Activated naive CD4-positive, alpha-beta T cell treated with anti-CD3 and anti-CD28 coated beads for 36 hours (primary cell): ENCODE data around the gene ANKRD33B. TPM values are rescaled to one million over a fixed set of nuclear protein-coding genes. Genes with fewer than 3 reads are reported as not detected.

Experiments
- CTCF ChIA-PET: fragments of 350-600 bp; sonication (Branson Sonifier 250); formaldehyde crosslinking; loops from one replicate; lab custom pipeline; 2021; ENCODE audit warnings: antibody characterized with exemption; lab: Charles Lee
- DNase-seq: peaks from one replicate; pipeline ENCODE4 v3.0.0-alpha.2; 2020
- H3K27ac Mint-ChIP-seq: one replicate; pipeline ENCODE4 v1.8.0; 2021; ENCODE audit warnings: mild to moderate bottlenecking, mixed read lengths
- H3K27me3 Mint-ChIP-seq: one replicate; pipeline ENCODE4 v1.8.0; 2021; ENCODE audit warnings: low read depth, mixed read lengths
- H3K36me3 Mint-ChIP-seq: one replicate; pipeline ENCODE4 v1.8.0; 2021; ENCODE audit warnings: low read depth, mixed read lengths
- H3K4me1 Mint-ChIP-seq: one replicate; pipeline ENCODE4 v1.8.0; 2021; ENCODE audit warnings: low read depth, mixed read lengths
- H3K4me3 Mint-ChIP-seq: one replicate; pipeline ENCODE4 v1.8.0; 2021; ENCODE audit warnings: mild to moderate bottlenecking, moderate library complexity, mixed read lengths
- H3K9me3 Mint-ChIP-seq: one replicate; pipeline ENCODE4 v1.8.0; 2021; ENCODE audit warnings: mixed read lengths
- intact Hi-C: fragments of 100-400 bp; cut with micrococcal nuclease; formaldehyde crosslinking; loops from one replicate; pipeline ENCODE4 v1.15.1; 2023
- total RNA-seq, 2 experiments: library from RNA; stranded (reverse); gene quantifications; one replicate each; pipeline ENCODE4 v1.2.3, GENCODE V29; 2021

Gene ANKRD33B
- total RNA-seq, 2 experiments from 2014 or later, result 1.9 to 2.5 TPM

DNA sequence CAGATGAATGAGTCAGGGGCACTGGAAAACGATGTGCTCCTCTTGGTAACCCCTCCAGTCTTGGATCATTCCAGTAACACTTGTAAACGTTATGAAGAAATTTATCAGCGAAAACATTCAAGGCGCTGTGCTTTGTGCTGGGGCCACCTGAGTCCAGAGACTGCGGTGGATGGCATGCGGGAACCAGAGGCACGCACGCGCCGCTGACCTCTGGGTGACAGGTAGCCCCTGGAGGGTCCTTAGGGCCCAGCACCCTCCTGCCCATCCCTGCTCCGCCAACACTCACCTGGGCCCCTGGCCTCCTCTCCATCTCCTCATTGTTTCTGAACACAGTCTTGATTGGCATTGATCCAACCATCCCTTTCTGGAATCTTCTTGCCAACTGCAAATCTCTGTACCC is 110.2 kb downstream of the ANKRD33B start:
- Mint-ChIP-seq H3K27me3 (no peaks in the 10 kb centered on the region), H3K27ac (no peak overlapping the region), H3K4me1 (no peaks in the 10 kb centered on the region), H3K9me3 (peaks cover 13% of the 10 kb centered on the region), H3K36me3 (peaks cover 18% of the 10 kb centered on the region), H3K4me3 (no peak overlapping the region)
- intact Hi-C loops, result no loop called here
- no peak for DNase-seq
- CTCF ChIA-PET, result no interaction called here

DNA sequence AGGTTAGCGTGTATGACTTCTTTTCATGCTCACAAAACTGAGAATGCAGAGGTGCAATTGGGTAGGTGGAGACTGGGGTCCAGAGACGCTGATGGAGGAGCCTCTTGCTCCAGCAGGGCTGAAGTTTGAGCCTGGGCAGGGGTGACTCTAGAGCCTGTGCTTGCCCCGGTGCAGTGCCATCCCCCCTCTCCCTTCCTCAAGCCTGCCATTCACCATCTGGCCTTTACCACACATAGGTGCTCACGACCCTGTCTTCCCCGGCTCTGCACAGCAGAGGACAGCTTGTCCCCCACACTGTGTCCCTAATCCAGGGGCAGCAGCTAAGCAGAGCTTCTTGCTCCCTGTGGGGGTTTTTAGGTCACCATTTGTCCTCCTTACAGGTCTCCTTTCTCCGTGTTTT is 110.7 kb downstream of the ANKRD33B start:
- CTCF ChIA-PET, result no interaction called here
- intact Hi-C loops, result no loop called here
- Mint-ChIP-seq H3K27me3 (no peaks in the 10 kb centered on the region), H3K4me3 (no peak overlapping the region), H3K9me3 (peaks cover 13% of the 10 kb centered on the region), H3K27ac (no peak overlapping the region), H3K4me1 (no peaks in the 10 kb centered on the region), H3K36me3 (peaks cover 20% of the 10 kb centered on the region)
- no peak for DNase-seq

DNA sequence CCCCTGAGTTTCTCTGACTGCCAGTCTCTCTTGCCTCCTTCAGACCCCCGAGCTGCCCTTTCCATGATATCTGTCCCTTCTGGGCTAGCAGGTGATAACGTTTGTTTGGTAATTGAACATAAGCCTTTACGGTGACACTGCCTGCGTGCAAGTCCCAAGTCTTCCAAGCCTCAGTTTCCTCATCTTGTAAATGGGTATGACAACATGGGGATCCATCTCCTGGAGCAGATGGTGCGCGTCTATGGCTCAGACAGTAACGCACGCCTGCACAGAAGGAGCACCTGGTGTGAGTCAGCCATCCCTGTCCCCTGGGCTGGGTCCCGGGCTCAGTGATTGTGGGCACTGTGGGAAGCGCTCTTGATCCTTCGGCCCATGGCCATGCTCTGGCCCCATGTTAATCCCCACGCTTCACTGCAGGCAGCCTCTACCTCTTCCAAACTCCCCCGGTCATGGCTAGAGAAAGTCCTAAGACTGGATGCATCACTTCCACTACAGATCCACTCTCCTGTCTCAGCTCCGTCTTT is 111.4 kb downstream of the ANKRD33B start:
- no peak for DNase-seq
- no peaks in the 10 kb centered on the region for H3K4me1 Mint-ChIP-seq
- no peak overlapping the region for H3K27ac Mint-ChIP-seq
- H3K9me3 Mint-ChIP-seq, result peaks cover 13% of the 10 kb centered on the region
- H3K27me3 Mint-ChIP-seq, result no peaks in the 10 kb centered on the region
- intact Hi-C loops, result no loop called here
- CTCF ChIA-PET, result no interaction called here
- H3K36me3 Mint-ChIP-seq, result peaks cover 26% of the 10 kb centered on the region
- no peak overlapping the region for H3K4me3 Mint-ChIP-seq

DNA sequence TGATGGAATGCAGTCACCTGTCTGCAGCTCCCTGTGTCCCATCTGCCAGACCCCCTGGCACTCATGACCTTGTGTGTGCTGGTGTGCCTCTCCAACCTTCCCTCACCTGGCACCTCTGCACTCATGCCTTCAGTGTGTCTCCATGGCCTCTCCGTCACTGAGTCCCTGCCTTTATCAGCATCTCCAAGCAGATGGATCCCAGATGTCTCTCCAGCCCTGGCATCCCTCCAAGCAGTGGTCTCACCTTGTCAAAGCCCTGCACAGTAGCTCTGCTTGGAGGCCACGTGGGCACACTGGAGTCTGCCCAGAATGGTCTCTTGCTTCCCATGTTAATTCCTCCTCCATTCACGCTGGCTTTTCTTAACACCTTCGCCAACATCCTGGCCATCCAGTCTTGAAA is 112.4 kb downstream of the ANKRD33B start:
- DNase-seq, result no peak
- Mint-ChIP-seq H3K4me1 (no peaks in the 10 kb centered on the region), H3K27ac (no peak overlapping the region), H3K4me3 (no peak overlapping the region), H3K9me3 (peaks cover 13% of the 10 kb centered on the region), H3K36me3 (peaks cover 34% of the 10 kb centered on the region), H3K27me3 (no peaks in the 10 kb centered on the region)
- CTCF ChIA-PET, result no interaction called here
- intact Hi-C loops, result no loop called here

DNA sequence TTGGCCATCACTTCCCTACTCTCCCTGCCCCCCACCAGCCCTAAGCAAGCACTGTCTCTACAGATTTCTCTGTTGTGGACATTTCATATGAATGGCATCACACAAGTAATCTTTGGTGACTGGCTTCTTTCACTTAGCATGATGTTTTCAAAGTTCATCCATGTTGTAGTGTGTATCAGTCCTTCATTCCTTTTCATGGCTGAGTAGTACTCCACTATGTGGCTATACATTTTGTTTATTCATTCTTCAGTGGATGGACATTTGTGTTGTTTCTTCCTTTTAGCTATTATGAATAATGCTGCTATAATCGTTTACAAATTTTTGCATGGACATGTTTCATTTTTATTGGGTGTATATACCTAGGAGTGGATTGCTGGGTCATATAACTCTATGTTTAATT is 113.1 kb downstream of the ANKRD33B start:
- no peaks in the 10 kb centered on the region for H3K27me3 Mint-ChIP-seq
- intact Hi-C loops, result no loop called here
- H3K4me1 Mint-ChIP-seq, result no peaks in the 10 kb centered on the region
- peaks cover 34% of the 10 kb centered on the region for H3K36me3 Mint-ChIP-seq
- CTCF ChIA-PET, result no interaction called here
- no peak overlapping the region for H3K4me3 Mint-ChIP-seq
- H3K9me3 Mint-ChIP-seq, result peaks cover 13% of the 10 kb centered on the region
- DNase-seq, result no peak
- no peak overlapping the region for H3K27ac Mint-ChIP-seq

DNA sequence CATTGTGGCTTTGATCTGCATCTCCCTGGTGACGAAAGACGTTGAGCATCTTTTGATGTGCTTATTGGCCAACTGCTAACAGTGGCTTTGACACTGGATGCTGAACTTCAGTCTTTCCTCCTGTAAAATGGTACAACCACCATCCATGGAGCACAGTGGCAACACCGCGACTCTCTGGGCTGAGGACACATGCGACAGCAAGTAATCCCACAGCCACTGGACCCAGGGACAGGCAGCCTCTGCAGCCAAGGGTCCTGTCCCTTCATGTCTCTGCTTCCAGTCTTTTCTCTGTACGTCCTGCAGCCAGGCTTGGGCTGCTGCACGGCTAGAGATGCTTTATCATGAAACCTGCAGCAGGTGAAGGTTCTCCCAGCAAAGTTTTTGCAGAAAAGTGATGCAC is 113.7 kb downstream of the ANKRD33B start:
- H3K36me3 Mint-ChIP-seq, result peaks cover 38% of the 10 kb centered on the region
- CTCF ChIA-PET, result no interaction called here
- no peak overlapping the region for H3K4me3 Mint-ChIP-seq
- H3K9me3 Mint-ChIP-seq, result peaks cover 13% of the 10 kb centered on the region
- DNase-seq, result no peak
- H3K4me1 Mint-ChIP-seq, result no peaks in the 10 kb centered on the region
- intact Hi-C loops, result no loop called here
- H3K27ac Mint-ChIP-seq, result peak overlapping the region; percentile 37
- H3K27me3 Mint-ChIP-seq, result no peaks in the 10 kb centered on the region

DNA sequence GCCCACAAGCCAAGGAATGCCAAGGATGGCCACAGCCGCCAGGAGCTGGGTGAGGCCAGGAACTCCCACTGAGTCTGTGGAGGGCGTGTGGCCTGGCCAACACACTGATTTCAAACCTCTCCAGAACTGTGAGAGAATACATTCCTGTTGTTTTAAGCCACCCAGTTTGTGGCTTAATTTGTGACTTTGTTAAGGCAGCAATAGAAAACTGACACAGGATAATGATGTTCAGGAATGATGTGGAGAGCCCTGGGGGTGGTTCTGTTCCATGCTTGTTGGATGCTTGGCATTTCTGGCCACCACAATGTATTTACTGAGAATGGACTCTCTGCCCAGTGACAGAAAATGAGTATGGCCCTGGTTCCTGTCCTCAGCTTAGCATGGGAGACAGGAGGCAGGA is 114.4 kb downstream of the ANKRD33B start:
- no peak overlapping the region for H3K4me3 Mint-ChIP-seq
- no peaks in the 10 kb centered on the region for H3K27me3 Mint-ChIP-seq
- H3K27ac Mint-ChIP-seq, result no peak overlapping the region
- peaks cover 41% of the 10 kb centered on the region for H3K36me3 Mint-ChIP-seq
- H3K9me3 Mint-ChIP-seq, result peaks cover 13% of the 10 kb centered on the region
- intact Hi-C loops, result no loop called here
- DNase-seq, result no peak
- CTCF ChIA-PET, result interaction anchor here (0.6 kb wide), 1 partner anchor 132 kb away, joined by 6 read pairs; no protein-coding TSS in a partner anchor
- no peaks in the 10 kb centered on the region for H3K4me1 Mint-ChIP-seq

DNA sequence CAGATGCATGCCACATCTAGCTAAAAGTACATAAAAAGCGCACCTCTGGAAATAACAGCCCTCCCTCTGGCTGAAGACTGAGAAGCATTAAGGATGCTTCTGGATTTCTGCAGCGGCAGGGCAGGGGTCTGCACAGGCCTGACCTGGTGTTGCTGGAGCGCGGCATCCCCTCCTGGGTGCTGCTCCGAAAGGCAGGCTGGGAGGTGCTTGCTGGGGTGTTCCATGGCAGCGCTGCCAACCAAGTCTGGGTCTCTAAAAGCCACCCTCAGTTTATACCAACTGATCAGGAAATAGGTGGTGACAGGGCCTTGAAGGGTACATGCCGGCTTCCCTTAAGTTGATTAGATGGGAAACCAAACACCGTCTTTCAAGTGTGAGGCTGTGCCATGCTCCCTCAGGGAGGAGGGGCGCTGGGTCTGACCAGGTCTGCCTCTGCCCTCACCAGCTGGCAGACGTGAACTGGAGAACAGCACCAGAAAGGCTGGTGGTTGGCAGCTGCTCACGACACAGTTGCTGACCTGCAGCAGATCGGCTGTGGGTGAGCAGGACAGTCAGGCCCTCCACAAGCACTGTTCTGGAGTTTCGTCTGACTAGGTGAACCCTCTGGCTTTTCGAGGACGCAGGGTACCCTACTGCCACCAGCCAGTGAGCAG is 115.6 kb downstream of the ANKRD33B start:
- H3K36me3 Mint-ChIP-seq, result peaks cover 45% of the 10 kb centered on the region
- CTCF ChIA-PET, result interaction anchor here (1.0 kb wide), 1 partner anchor 23 kb away, joined by 3 read pairs; no protein-coding TSS in a partner anchor
- no peak overlapping the region for H3K4me3 Mint-ChIP-seq
- peaks cover 13% of the 10 kb centered on the region for H3K9me3 Mint-ChIP-seq
- intact Hi-C loops, result no loop called here
- H3K27ac Mint-ChIP-seq, result no peak overlapping the region
- no peaks in the 10 kb centered on the region for H3K27me3 Mint-ChIP-seq
- H3K4me1 Mint-ChIP-seq, result no peaks in the 10 kb centered on the region
- no peak for DNase-seq

DNA sequence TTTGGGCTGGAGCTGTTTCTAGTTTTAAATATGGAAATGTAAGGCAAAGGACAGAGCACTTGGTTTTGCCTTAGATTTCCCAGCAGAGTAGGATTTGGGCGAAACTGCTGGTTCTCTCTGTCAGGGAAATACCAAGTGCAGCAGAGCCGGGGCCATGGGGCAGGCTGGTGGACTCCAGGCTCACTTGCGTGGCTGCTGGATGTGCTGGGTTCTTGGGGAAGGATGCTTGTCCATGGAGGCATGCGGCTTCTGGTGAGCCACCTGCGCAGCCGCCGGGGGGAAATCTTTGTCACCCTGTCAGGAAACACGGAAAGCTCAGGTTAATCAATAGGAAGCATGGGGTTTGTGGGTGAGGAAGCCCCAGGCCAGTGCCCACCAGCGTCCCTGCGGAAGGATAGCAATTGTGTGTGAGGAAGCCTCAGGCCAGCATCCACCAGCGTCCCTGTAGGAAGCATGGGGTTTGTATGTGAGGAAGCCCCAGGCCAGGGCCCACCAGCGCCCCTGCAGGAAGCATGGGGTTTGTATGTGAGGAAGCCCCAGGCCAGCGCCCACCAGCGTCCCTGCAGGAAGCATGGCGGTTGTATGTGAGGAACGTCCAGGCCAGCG is 117.1 kb downstream of the ANKRD33B start:
- no peak overlapping the region for H3K4me3 Mint-ChIP-seq
- no peak overlapping the region for H3K27ac Mint-ChIP-seq
- peaks cover 13% of the 10 kb centered on the region for H3K9me3 Mint-ChIP-seq
- peaks cover 49% of the 10 kb centered on the region for H3K36me3 Mint-ChIP-seq
- no peaks in the 10 kb centered on the region for H3K27me3 Mint-ChIP-seq
- no peaks in the 10 kb centered on the region for H3K4me1 Mint-ChIP-seq
- CTCF ChIA-PET, result no interaction called here
- intact Hi-C loops, result no loop called here
- DNase-seq, result no peak

DNA sequence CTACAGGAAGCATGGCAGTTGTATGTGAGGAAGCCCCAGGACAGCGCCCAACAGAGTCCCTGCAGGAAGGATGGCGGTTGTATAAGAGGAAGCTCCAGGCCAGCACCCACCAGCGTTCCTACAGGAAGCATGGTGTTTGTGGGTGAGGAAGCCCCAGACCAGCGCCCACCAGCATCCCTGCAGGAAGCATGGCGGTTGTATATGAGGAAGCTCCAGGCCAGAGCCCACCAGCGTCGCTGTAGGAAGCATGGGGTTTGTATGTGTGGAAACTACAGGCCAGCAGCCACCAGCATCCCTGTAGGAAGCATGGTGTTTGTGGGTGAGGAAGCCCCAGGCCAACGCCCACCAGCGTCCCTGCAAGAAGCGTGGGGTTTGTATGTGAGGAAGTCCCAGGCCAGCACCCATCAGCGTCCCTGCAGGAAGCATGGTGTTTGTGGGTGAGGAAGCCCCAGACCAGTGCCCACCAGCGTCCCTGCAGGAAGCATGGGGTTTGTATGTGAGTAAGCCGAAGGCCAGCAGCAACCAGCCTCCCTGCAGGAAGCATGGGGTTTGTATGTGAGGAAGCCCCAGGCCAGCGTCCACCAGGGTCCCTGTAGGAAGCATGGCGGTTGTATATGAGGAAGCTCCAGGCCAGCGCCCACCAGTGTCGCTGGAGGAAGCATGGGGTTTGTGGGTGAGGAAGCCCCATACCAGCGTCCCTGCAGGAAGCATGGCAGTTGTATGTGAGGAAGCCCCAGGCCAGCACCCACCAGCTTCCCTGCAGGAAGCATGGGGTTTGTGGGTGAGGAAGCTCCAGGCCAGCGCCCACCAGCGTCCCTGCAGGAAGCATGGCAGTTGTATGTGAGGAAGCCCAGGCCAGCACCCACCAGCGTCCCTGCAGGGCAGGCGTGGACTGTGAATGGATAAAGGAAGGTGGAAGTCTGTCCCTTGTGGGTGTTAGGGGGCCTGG is 118.1 kb downstream of the ANKRD33B start:
- no peak overlapping the region for H3K27ac Mint-ChIP-seq
- H3K36me3 Mint-ChIP-seq, result peaks cover 47% of the 10 kb centered on the region
- H3K27me3 Mint-ChIP-seq, result no peaks in the 10 kb centered on the region
- CTCF ChIA-PET, result no interaction called here
- intact Hi-C loops, result no loop called here
- H3K4me3 Mint-ChIP-seq, result no peak overlapping the region
- no peak for DNase-seq
- H3K4me1 Mint-ChIP-seq, result no peaks in the 10 kb centered on the region
- H3K9me3 Mint-ChIP-seq, result peaks cover 10% of the 10 kb centered on the region

DNA sequence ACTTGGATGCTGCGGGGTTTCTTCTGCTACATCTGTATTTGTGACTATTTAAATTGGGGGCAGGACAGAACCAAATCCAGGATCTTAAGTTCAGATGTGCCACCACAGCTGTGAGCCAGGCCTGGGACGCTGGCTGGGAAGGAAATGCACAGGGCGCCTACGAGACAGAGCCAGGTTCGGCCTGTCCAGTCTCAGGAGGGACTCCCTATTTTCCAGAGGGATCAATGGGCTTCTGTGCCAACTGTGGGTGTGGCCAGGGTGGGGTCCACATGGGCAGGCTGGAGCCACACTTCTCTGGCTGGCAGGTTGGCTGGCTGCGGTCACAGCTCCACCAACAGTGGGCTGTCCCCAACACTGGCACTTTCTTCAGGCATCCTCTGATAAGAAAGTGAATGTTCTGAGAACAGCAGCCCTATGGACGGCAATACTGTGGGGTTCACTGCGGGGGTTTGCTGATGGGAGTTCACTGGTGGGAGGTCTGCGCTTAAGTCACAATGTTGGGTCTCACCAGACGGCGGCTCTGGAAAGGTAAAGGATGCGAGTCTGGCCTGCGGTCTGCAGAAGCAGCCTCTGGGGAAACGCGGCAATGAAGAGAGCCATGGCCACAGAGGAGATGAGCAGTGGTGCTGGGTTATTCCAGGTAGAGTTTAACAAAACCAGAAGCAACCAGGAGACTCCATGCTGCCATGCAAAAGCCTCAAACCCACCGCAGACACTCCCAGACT is 119.1 kb downstream of the ANKRD33B start:
- Mint-ChIP-seq H3K9me3 (peaks cover 2% of the 10 kb centered on the region), H3K4me3 (no peak overlapping the region), H3K27ac (no peak overlapping the region), H3K4me1 (no peaks in the 10 kb centered on the region), H3K27me3 (no peaks in the 10 kb centered on the region), H3K36me3 (peaks cover 42% of the 10 kb centered on the region)
- no peak for DNase-seq
- CTCF ChIA-PET, result no interaction called here
- intact Hi-C loops, result no loop called here
